Activated B cell treated with CpG ODN at 0.5 μM for 24 hours (primary cell): ENCODE measurements around the gene SDSL. TPM values are rescaled to one million over a fixed set of nuclear protein-coding genes. Genes with fewer than 3 reads are reported as not detected.

Experiments used
- ATAC-seq: fragments of 200-7000 bp; cut with Tn5 transposase; one replicate; pipeline ENCODE4 v1.10.0; 2021; ENCODE audit warnings: low read depth, mild to moderate bottlenecking, moderate library complexity
- CTCF ChIA-PET: fragments of 350-600 bp; sonication (Branson Sonifier 250); formaldehyde crosslinking; loops from one replicate; lab custom pipeline; 2021; ENCODE audit warnings: antibody characterized with exemption; lab: Charles Lee
- POLR2A ChIA-PET: fragments of 350-600 bp; sonication (Branson Sonifier 250); formaldehyde crosslinking; loops from one replicate; lab custom pipeline; 2021; ENCODE audit warnings: antibody characterized with exemption; lab: Charles Lee
- DNase-seq: peaks from one replicate; pipeline ENCODE4 v3.0.0; 2022
- H3K27ac Mint-ChIP-seq: one replicate; pipeline ENCODE4 v1.8.0; 2020; ENCODE audit warnings: mixed read lengths
- H3K27me3 Mint-ChIP-seq: one replicate; pipeline ENCODE4 v1.8.0; 2021; ENCODE audit warnings: mixed read lengths
- H3K36me3 Mint-ChIP-seq: one replicate; pipeline ENCODE4 v1.8.0; 2021; ENCODE audit warnings: low read depth, mixed read lengths
- H3K4me1 Mint-ChIP-seq: one replicate; pipeline ENCODE4 v1.8.0; 2021; ENCODE audit warnings: mixed read lengths
- H3K4me3 Mint-ChIP-seq: one replicate; pipeline ENCODE4 v1.8.0; 2020; ENCODE audit warnings: mild to moderate bottlenecking, mixed read lengths
- H3K9me3 Mint-ChIP-seq: one replicate; pipeline ENCODE4 v1.8.0; 2020; ENCODE audit warnings: mixed read lengths
- intact Hi-C: fragments of 100-400 bp; cut with micrococcal nuclease; formaldehyde crosslinking; loops from one replicate; pipeline ENCODE4 v1.15.1; 2024
- total RNA-seq: library from RNA; stranded (reverse); gene quantifications from 2 replicates; pipeline ENCODE4 v1.2.3, GENCODE V29; 2022
- TF ChIP-seq, protein P1 (sequence below): fragments of 200-600 bp; IDR thresholded peaks from one replicate; pipeline ENCODE4 v1.8.0; 2022; ENCODE audit warnings: antibody characterized with exemption, mild to moderate bottlenecking

The SDSL gene
- total RNA-seq, 1 donor from 2014 or later: 0.20 TPM

DNA sequence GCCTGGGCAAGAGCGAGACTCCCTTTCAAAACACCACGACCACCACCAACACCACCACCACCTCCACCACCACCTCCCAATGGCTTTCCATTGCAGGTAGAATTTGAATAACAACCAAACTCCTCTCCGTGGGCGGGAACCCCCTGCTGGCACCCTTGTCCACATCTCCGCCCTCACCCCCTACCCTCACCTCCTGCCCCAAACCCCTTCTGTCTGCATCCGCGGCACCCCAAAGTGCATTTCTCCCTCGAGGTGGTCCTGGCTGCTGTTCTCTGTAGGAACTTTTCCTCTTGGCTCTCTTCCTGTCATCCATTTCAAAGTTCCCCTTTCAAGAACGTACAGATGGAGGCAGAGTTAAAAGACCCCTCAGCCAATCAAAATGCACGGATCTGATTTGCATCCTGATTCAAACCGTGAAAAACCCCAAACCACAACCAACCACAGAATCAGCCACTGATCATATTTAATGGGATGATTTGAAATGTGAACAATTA, 3.8 kb downstream of the SDSL start:
- TF ChIP-seq, protein P1, sequence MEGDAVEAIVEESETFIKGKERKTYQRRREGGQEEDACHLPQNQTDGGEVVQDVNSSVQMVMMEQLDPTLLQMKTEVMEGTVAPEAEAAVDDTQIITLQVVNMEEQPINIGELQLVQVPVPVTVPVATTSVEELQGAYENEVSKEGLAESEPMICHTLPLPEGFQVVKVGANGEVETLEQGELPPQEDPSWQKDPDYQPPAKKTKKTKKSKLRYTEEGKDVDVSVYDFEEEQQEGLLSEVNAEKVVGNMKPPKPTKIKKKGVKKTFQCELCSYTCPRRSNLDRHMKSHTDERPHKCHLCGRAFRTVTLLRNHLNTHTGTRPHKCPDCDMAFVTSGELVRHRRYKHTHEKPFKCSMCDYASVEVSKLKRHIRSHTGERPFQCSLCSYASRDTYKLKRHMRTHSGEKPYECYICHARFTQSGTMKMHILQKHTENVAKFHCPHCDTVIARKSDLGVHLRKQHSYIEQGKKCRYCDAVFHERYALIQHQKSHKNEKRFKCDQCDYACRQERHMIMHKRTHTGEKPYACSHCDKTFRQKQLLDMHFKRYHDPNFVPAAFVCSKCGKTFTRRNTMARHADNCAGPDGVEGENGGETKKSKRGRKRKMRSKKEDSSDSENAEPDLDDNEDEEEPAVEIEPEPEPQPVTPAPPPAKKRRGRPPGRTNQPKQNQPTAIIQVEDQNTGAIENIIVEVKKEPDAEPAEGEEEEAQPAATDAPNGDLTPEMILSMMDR: no peak
- H3K36me3 Mint-ChIP-seq: no peaks in the 10 kb centered on the region
- peak overlapping the region; percentile 46 for H3K4me3 Mint-ChIP-seq
- peaks cover 22% of the 10 kb centered on the region for H3K27me3 Mint-ChIP-seq
- H3K27ac Mint-ChIP-seq: peak overlapping the region; percentile 12
- intact Hi-C loops: loop anchor here (1.0 kb wide), 2 partner anchors 114 to 229 kb away; no protein-coding TSS in a partner anchor
- H3K9me3 Mint-ChIP-seq: peaks cover 6% of the 10 kb centered on the region
- ChIA-PET POLR2A (no interaction called here), CTCF (interaction anchor here (0.6 to 1.6 kb wide), 6 partner anchors 21 to 239 kb away, joined by 3 to 7 read pairs (median 3); no protein-coding TSS in a partner anchor)
- ATAC-seq (peak; percentile 13), DNase-seq (no peak)
- H3K4me1 Mint-ChIP-seq: peaks cover 25% of the 10 kb centered on the region

DNA sequence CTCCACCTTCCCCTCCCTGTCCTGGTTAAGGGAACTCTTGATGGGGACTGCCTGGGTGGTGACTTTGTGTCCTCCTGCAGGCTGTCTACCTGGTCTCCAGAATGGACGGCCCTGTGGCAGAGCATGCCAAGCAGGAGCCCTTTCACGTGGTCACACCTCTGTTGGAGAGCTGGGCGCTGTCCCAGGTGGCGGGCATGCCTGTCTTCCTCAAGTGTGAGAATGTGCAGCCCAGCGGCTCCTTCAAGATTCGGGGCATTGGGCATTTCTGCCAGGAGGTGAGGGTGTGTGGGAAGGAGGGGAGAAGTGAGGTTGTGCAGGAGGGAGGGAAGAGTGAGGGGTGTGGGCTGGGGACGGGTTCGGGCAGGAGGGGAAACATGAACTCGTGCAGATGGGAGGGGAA, 5.7 kb downstream of the SDSL start:
- ChIA-PET CTCF (no interaction called here), POLR2A (no interaction called here)
- no peak overlapping the region for H3K4me3 Mint-ChIP-seq
- TF ChIP-seq, protein P1: no peak
- no peaks in the 10 kb centered on the region for H3K36me3 Mint-ChIP-seq
- H3K27ac Mint-ChIP-seq: no peak overlapping the region
- H3K4me1 Mint-ChIP-seq: peaks cover 15% of the 10 kb centered on the region
- peaks cover 6% of the 10 kb centered on the region for H3K9me3 Mint-ChIP-seq
- no peak for DNase-seq
- ATAC-seq: no peak
- H3K27me3 Mint-ChIP-seq: peaks cover 26% of the 10 kb centered on the region
- intact Hi-C loops: no loop called here

DNA sequence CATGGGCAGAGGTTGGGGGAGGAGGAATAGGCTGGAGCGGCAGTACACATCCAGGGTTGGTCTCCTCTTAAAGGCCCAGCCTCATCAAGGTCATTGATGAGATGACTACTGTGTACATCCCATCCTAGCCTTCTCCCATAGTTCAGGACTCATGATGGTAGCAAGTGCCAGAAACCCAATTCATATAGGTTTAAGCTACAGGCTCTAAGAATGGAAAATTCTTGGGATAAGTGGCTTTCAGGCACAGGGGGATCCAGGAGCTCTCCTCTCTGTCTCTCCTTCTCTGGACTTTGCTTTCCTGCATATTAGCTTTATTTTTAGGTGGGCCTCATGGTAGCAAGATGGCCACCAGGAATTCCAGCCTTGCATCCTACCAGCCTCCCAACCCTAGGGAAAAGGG, 6.3 kb downstream of the SDSL start:
- Mint-ChIP-seq H3K4me3 (no peak overlapping the region), H3K36me3 (no peaks in the 10 kb centered on the region), H3K27me3 (peaks cover 30% of the 10 kb centered on the region), H3K9me3 (peaks cover 6% of the 10 kb centered on the region), H3K4me1 (peaks cover 14% of the 10 kb centered on the region), H3K27ac (no peak overlapping the region)
- ChIA-PET CTCF (no interaction called here), POLR2A (no interaction called here)
- intact Hi-C loops: no loop called here
- DNase-seq: no peak
- ATAC-seq: no peak
- TF ChIP-seq, protein P1: no peak

DNA sequence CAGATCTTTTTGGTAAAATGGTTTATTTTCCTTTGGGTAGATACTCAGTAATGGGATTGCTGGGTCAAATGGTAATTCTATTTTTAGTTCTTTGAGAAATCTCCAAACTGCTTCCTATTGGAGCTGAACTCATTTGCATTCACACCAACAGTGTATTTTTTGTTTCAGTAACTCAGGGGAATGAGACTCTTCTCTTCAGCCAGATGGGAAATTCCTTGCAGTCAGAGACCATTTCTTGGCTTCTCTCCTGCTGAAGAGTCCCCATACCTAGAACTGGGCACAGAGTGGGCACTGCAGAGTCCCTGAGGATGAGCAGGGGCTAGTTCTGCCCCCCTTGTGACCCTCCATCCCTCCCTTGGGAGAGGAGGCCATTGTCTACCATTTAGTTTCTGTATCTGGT, 10.8 kb downstream of the SDSL start:
- TF ChIP-seq, protein P1: no peak
- no peak for DNase-seq
- Mint-ChIP-seq H3K4me1 (no peaks in the 10 kb centered on the region), H3K36me3 (no peaks in the 10 kb centered on the region), H3K27ac (no peak overlapping the region), H3K27me3 (peaks cover 20% of the 10 kb centered on the region), H3K9me3 (peaks cover 6% of the 10 kb centered on the region), H3K4me3 (no peak overlapping the region)
- no peak for ATAC-seq
- CTCF ChIA-PET: no interaction called here
- intact Hi-C loops: no loop called here
- POLR2A ChIA-PET: no interaction called here

DNA sequence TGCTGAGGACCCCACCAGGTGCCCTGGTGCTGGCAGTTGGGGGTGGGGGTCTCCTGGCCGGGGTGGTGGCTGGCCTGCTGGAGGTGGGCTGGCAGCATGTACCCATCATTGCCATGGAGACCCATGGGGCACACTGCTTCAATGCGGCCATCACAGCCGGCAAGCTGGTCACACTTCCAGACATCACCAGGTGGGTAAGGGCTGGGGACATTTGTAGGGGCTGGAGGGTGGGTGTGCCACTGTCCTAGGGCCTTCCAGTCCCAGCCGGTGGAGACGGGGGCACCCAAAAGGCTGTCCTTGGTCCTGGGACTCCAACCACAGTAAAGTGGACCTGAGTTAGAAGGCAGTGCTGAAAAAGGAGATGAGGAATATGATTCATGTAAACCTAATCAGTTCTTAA, 13.2 kb downstream of the SDSL start:
- ChIA-PET POLR2A (no interaction called here), CTCF (no interaction called here)
- Mint-ChIP-seq H3K27me3 (peaks cover 16% of the 10 kb centered on the region), H3K36me3 (no peaks in the 10 kb centered on the region), H3K9me3 (peaks cover 1% of the 10 kb centered on the region), H3K27ac (no peak overlapping the region), H3K4me1 (no peaks in the 10 kb centered on the region), H3K4me3 (no peak overlapping the region)
- TF ChIP-seq, protein P1: no peak
- no peak for ATAC-seq
- intact Hi-C loops: no loop called here
- DNase-seq: no peak
